ENCODE results near the gene CDH13.

CDH13 gene

DNA sequence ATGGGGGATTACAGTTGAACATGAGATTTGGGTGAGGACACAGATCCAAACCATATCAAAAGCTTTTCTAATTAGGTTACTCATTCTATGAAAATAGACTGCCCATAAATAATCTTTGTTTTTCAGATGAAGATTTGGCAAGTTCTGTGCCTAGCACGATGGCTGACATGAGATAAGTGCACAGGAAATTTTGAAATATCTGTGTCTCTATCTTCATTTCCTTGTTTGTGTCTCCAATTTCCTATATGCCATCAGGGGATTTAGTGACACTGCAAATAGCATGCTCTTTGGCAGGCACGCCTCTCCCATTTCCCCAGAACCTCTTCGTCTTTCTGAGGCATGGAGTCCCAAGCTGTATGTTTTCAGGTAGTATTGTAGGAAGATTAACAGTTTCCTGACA, 544.6 kb downstream of the CDH13 start:
- TF ChIP-seq, protein P1, sequence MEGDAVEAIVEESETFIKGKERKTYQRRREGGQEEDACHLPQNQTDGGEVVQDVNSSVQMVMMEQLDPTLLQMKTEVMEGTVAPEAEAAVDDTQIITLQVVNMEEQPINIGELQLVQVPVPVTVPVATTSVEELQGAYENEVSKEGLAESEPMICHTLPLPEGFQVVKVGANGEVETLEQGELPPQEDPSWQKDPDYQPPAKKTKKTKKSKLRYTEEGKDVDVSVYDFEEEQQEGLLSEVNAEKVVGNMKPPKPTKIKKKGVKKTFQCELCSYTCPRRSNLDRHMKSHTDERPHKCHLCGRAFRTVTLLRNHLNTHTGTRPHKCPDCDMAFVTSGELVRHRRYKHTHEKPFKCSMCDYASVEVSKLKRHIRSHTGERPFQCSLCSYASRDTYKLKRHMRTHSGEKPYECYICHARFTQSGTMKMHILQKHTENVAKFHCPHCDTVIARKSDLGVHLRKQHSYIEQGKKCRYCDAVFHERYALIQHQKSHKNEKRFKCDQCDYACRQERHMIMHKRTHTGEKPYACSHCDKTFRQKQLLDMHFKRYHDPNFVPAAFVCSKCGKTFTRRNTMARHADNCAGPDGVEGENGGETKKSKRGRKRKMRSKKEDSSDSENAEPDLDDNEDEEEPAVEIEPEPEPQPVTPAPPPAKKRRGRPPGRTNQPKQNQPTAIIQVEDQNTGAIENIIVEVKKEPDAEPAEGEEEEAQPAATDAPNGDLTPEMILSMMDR (IDR thresholded peaks at IDR 0.05; ENCODE audit: low read depth, low read length): no peak
- no peak overlapping the region for H3K4me3 ChIP-seq (ENCODE audit: low read depth, low read length)

DNA sequence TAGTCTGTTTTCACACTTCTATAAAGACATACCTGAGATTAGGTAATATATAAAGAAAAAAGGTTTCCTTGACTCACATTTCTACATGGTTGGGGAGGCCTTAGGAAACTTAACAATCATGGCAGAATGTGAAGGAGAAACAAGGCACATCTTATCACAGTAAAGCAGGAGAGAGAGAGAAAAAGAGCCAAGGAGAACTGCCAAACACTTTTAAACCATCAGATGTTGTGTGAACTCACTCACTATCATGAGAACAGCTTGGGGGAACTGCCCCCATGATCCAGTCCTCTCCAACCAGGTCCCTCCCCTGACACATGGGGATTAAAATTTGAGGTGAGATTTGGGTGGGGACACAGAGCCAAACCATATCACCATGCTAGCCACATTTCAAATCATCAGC, 547.9 kb downstream of the CDH13 start:
- no peak overlapping the region for H3K4me3 ChIP-seq (ENCODE audit: low read depth, low read length)
- TF ChIP-seq, protein P1 (IDR thresholded peaks at IDR 0.05; ENCODE audit: low read depth, low read length): no peak

DNA sequence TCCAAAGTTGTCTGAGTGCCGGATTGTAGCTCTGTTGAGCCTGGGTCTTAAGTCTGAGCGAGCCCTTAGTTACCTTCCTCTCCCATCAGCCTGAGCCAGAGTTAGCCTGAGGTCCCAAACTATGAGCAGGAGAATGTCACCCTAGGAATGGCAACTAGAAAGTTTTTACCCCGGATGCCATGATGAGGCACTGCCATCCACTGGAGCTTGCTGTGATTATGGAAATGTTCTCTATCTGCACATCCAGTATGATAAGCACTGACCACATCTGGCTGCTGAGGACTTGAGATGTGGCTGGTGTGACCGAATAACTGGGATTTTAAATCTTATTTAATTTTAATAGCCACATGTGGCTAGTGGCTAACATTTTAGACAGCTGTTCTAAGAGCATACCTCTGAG, 550.0 kb downstream of the CDH13 start:
- TF ChIP-seq, protein P1 (IDR thresholded peaks at IDR 0.05; ENCODE audit: low read depth, low read length): no peak
- H3K4me3 ChIP-seq (ENCODE audit: low read depth, low read length): no peak overlapping the region

DNA sequence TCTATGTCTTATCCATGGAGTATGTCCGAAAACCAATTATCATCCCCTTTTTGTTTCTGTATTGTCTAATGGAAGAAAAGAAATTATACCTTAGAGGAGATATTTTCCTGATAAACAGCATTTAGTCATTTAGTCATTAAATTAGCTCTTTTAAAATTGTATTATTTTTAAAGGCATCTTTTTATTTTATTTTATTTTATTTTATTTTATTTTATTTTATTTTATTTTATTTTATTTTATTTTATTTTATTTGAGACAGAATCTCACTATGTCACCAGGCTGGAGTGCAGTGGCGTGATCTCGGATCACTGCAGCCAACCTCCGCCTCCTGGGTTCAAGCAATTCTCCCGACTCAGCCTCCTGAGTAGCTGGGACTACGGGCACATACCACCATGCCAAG, 559.1 kb downstream of the CDH13 start:
- no peak overlapping the region for H3K4me3 ChIP-seq (ENCODE audit: low read depth, low read length)
- TF ChIP-seq, protein P1 (IDR thresholded peaks at IDR 0.05; ENCODE audit: low read depth, low read length): no peak

DNA sequence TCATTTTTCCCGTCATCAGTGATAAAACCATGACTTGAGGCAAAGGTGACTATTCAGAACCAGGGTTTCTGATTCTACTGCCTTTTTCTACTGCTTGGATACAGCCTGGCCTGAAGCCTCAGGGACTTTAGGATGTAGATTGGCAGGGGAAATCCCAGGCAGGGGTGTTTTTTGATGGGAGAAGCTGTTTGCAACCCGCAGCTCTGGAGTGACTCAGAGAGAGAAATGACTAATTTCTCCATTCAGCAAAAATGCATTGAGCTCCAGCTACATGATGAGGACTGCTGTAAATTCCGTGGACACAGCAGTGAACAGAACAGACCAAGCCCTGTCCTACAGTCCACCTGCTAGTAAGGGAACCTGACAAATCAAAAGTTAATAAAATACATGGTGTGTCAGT, 560.6 kb downstream of the CDH13 start:
- H3K4me3 ChIP-seq (ENCODE audit: low read depth, low read length): no peak overlapping the region
- TF ChIP-seq, protein P1 (IDR thresholded peaks at IDR 0.05; ENCODE audit: low read depth, low read length): no peak

DNA sequence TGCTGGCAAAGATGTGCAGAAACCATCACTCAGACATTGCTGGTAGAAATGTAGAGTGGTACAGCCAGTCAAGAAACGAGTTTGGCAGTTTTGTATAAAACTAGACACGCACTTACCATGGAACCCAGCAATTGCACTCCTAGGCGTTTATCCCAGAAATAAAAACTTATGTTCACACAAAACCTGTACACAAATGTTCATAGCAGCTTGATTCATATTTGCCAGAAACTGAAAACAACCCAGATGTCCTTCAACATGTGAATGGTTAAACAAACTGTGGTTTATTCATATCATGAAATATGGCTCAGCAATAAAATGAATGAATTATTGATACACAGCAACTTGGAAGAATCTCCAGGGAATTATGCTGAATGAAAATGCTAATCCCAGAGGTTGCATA, 570.0 kb downstream of the CDH13 start:
- H3K4me3 ChIP-seq (ENCODE audit: low read depth, low read length): no peak overlapping the region
- TF ChIP-seq, protein P1 (IDR thresholded peaks at IDR 0.05; ENCODE audit: low read depth, low read length): no peak

DNA sequence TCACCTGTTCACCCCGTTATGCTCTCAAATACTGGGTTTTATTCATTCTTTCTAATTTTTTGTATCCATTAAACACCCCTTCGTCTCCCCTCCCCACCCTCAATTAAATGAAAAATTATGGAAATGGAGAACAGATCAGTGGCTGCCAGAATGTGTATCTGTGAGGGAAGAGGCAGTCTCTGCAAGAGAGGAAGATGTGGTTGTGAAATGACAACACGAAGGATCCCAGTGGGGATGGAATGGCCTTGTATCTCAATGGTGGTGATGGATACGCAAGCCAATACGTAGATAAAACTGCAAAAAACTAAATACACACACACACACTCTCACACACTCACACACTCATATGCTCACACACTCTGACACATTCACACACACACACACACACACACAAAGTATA, 570.7 kb downstream of the CDH13 start:
- no peak overlapping the region for H3K4me3 ChIP-seq (ENCODE audit: low read depth, low read length)
- TF ChIP-seq, protein P1 (IDR thresholded peaks at IDR 0.05; ENCODE audit: low read depth, low read length): no peak
